ENCODE data around the gene RPL3. TPM values are rescaled to one million over a fixed set of nuclear protein-coding genes. Genes with fewer than 3 reads are reported as not detected.

Gene RPL3
- total and polyA plus RNA-seq, 4 donors = 580 to 1,767 (median 1,184) TPM

- TF ChIP-seq, protein P1, sequence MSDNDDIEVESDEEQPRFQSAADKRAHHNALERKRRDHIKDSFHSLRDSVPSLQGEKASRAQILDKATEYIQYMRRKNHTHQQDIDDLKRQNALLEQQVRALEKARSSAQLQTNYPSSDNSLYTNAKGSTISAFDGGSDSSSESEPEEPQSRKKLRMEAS (IDR thresholded peaks at IDR 0.05) = peak; percentile 25
- no peak for TF ChIP-seq TAF1 (conservative IDR thresholded peaks at IDR 0.05)
- no peak for TF ChIP-seq FOXA2 (IDR thresholded peaks at IDR 0.05)
- TF ChIP-seq, protein P2, sequence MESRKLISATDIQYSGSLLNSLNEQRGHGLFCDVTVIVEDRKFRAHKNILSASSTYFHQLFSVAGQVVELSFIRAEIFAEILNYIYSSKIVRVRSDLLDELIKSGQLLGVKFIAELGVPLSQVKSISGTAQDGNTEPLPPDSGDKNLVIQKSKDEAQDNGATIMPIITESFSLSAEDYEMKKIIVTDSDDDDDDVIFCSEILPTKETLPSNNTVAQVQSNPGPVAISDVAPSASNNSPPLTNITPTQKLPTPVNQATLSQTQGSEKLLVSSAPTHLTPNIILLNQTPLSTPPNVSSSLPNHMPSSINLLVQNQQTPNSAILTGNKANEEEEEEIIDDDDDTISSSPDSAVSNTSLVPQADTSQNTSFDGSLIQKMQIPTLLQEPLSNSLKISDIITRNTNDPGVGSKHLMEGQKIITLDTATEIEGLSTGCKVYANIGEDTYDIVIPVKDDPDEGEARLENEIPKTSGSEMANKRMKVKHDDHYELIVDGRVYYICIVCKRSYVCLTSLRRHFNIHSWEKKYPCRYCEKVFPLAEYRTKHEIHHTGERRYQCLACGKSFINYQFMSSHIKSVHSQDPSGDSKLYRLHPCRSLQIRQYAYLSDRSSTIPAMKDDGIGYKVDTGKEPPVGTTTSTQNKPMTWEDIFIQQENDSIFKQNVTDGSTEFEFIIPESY (IDR thresholded peaks at IDR 0.05) = no peak
- peak; percentile 93 to 94 for TF ChIP-seq RXRA (IDR thresholded peaks at IDR 0.05)
- TF ChIP-seq, protein P3, sequence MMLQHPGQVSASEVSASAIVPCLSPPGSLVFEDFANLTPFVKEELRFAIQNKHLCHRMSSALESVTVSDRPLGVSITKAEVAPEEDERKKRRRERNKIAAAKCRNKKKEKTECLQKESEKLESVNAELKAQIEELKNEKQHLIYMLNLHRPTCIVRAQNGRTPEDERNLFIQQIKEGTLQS (IDR thresholded peaks at IDR 0.05) = no peak
- peak; percentile 53 for TF ChIP-seq YY1 (IDR thresholded peaks at IDR 0.05)
- TF ChIP-seq RAD21 (IDR thresholded peaks at IDR 0.05) = peak; percentile 27 to 52
- no peak for TF ChIP-seq EGR1 (IDR thresholded peaks at IDR 0.05; ENCODE audit: low read depth in 2 of 2)
- peak; percentile 38 for TF ChIP-seq HNF4G (IDR thresholded peaks at IDR 0.05)
- no peak for TF ChIP-seq CTCF (IDR thresholded peaks at IDR 0.05; ENCODE audit: low read depth, low read length, missing input control)
- no peak for TF ChIP-seq FOXA1 (IDR thresholded peaks at IDR 0.05)
- TF ChIP-seq HNF4A (conservative IDR thresholded peaks at IDR 0.05) = peak; percentile 70 to 74
- peak; percentile 89 for TF ChIP-seq SP1 (IDR thresholded peaks at IDR 0.05)
- peak; percentile 43 for TF ChIP-seq NR2F2 (IDR thresholded peaks at IDR 0.05)
- TF ChIP-seq GABPA (IDR thresholded peaks at IDR 0.05 in 1 of 2, conservative IDR thresholded peaks at IDR 0.05 in 1 of 2) = no peak
- TF ChIP-seq, protein P4, sequence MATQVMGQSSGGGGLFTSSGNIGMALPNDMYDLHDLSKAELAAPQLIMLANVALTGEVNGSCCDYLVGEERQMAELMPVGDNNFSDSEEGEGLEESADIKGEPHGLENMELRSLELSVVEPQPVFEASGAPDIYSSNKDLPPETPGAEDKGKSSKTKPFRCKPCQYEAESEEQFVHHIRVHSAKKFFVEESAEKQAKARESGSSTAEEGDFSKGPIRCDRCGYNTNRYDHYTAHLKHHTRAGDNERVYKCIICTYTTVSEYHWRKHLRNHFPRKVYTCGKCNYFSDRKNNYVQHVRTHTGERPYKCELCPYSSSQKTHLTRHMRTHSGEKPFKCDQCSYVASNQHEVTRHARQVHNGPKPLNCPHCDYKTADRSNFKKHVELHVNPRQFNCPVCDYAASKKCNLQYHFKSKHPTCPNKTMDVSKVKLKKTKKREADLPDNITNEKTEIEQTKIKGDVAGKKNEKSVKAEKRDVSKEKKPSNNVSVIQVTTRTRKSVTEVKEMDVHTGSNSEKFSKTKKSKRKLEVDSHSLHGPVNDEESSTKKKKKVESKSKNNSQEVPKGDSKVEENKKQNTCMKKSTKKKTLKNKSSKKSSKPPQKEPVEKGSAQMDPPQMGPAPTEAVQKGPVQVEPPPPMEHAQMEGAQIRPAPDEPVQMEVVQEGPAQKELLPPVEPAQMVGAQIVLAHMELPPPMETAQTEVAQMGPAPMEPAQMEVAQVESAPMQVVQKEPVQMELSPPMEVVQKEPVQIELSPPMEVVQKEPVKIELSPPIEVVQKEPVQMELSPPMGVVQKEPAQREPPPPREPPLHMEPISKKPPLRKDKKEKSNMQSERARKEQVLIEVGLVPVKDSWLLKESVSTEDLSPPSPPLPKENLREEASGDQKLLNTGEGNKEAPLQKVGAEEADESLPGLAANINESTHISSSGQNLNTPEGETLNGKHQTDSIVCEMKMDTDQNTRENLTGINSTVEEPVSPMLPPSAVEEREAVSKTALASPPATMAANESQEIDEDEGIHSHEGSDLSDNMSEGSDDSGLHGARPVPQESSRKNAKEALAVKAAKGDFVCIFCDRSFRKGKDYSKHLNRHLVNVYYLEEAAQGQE (IDR thresholded peaks at IDR 0.05) = peak; percentile 51
- peak; percentile 16 to 17 for TF ChIP-seq JUND (IDR thresholded peaks at IDR 0.05)
- H3K27me3 ChIP-seq (ENCODE audit: control insufficient read depth in 4 of 4, insufficient read depth in 4 of 4, low read length in 3 of 4) = no peaks in the 10 kb centered on the region
- no peak for DNase-seq (ENCODE audit: low spot score)
- WGBS = 39% methylated on average over 16 of the region's 16 CpGs
- no peaks in the 10 kb centered on the region for H3K36me3 ChIP-seq (ENCODE audit: control insufficient read depth in 4 of 4, insufficient read depth in 3 of 4, low read depth in 1 of 4, low read length in 3 of 4)
- peak overlapping the region; percentile 40 to 65 for H3K9ac ChIP-seq (ENCODE audit: low read depth in 1 of 2, low read length in 2 of 2)
- peak overlapping the region; percentile 82 to 85 for H3K27ac ChIP-seq (ENCODE audit: low read depth in 1 of 2, low read length in 2 of 2)
- H3K4me1 ChIP-seq (ENCODE audit: control insufficient read depth in 4 of 4, insufficient read depth in 4 of 4, low read length in 3 of 4) = peaks cover 20 to 61% (median 44%) of the 10 kb centered on the region in 4 donors
- H3K9me3 ChIP-seq (ENCODE audit: control insufficient read depth in 4 of 4, low read length in 3 of 4) = no peaks in the 10 kb centered on the region
- H3K4me3 ChIP-seq (ENCODE audit: low read depth in 1 of 3, low read length in 3 of 3) = no peak overlapping the region
Observed at GRCh38 chr22:39303892-39304671, 15.3 kb downstream of the RPL3 start.
